Type B pancreatic cell (in vitro differentiated cells): ENCODE measurements around the gene ADAMTS9. TPM values are rescaled to one million over a fixed set of nuclear protein-coding genes. Genes with fewer than 3 reads are reported as not detected.
A peak's percentile ranks its signal among the peaks of the same experiment; 100 is the strongest.

Source experiments
- DNase-seq: peaks from one replicate; pipeline ENCODE4 v3.0.0; 2021; ENCODE audit warnings: mixed read lengths; ENCODE audit not compliant: unreplicated experiment; ENCODE audit errors: extremely low spot score
- H3K27ac Mint-ChIP-seq: 2 replicates; pipeline ENCODE4 v1.8.0; 2021; ENCODE audit warnings: mild to moderate bottlenecking, mixed read lengths
- H3K27me3 Mint-ChIP-seq: 2 replicates; pipeline ENCODE4 v1.8.0; 2021; ENCODE audit warnings: mixed read lengths
- H3K36me3 Mint-ChIP-seq: 2 replicates; pipeline ENCODE4 v1.8.0; 2021; ENCODE audit warnings: mixed read lengths
- H3K4me1 Mint-ChIP-seq: one replicate; pipeline ENCODE4 v1.8.0; 2021; ENCODE audit warnings: mixed read lengths; ENCODE audit not compliant: unreplicated experiment
- H3K4me3 Mint-ChIP-seq: 2 replicates; pipeline ENCODE4 v1.8.0; 2021; ENCODE audit warnings: mild to moderate bottlenecking, mixed read lengths
- H3K9me3 Mint-ChIP-seq: 2 replicates; pipeline ENCODE4 v1.8.0; 2021; ENCODE audit warnings: mixed read lengths
- total RNA-seq: library from RNA; stranded (reverse); gene quantifications from 2 replicates; pipeline ENCODE4 v1.2.1, GENCODE V29; 2021; ENCODE audit warnings: low replicate concordance
- TF ChIP-seq, protein P1 (sequence below): fragments of 200-600 bp; sonication (generic); conservative IDR thresholded peaks from 2 replicates; pipeline ENCODE4 v1.5.0; 2021; ENCODE audit warnings: antibody characterized with exemption, mild to moderate bottlenecking

The ADAMTS9 gene
- total RNA-seq, 1 donor from 2014 or later = 34.9 TPM

DNA sequence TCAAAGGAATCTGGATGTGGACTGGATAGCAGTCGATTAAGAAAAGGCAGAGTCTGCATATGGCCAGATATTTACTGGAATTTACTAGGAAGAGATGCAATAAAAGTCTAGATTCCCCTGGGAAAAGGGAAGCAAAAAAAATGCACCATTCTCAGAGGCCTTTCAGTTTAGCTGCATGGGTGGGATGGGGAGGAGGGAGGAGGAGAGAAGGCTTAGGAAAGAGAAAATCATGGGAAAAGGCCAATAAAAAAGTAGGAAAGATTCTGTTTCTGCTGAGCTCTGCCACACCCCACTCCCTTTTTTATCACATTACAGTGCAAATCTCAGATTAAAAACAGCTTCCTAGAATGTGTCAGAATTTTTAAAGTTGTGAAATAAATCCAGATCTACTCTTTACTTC lies 103.6 kb downstream of the ADAMTS9 start:
- TF ChIP-seq, protein P1, sequence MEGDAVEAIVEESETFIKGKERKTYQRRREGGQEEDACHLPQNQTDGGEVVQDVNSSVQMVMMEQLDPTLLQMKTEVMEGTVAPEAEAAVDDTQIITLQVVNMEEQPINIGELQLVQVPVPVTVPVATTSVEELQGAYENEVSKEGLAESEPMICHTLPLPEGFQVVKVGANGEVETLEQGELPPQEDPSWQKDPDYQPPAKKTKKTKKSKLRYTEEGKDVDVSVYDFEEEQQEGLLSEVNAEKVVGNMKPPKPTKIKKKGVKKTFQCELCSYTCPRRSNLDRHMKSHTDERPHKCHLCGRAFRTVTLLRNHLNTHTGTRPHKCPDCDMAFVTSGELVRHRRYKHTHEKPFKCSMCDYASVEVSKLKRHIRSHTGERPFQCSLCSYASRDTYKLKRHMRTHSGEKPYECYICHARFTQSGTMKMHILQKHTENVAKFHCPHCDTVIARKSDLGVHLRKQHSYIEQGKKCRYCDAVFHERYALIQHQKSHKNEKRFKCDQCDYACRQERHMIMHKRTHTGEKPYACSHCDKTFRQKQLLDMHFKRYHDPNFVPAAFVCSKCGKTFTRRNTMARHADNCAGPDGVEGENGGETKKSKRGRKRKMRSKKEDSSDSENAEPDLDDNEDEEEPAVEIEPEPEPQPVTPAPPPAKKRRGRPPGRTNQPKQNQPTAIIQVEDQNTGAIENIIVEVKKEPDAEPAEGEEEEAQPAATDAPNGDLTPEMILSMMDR = no peak
- Mint-ChIP-seq H3K27me3 (peaks cover 4% of the 10 kb centered on the region), H3K4me3 (no peak overlapping the region), H3K4me1 (peaks cover 28% of the 10 kb centered on the region), H3K27ac (no peak overlapping the region), H3K36me3 (peaks cover 3% of the 10 kb centered on the region), H3K9me3 (peaks cover 3% of the 10 kb centered on the region)
- DNase-seq = no peak

DNA sequence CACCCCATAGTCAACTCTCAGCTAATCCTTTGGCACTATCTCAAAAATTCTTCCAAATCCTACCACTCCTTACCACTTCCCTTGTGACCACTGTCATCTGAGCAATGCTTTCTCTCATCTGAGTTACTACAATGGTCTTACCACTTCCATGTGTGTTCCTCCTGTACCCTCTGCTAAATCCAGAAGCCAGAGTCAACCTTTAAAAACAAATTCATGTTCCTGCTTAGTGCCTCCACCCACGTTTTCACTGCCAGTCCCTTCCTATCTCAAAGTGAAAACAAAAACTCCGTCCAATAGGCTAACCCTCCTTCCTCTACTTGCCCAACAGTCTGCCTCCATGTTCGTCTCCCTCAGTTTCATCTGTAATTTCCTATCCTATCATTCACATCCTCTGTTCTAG lies 109.0 kb downstream of the ADAMTS9 start:
- H3K4me3 Mint-ChIP-seq = no peak overlapping the region
- H3K4me1 Mint-ChIP-seq = peaks cover 3% of the 10 kb centered on the region
- DNase-seq = no peak
- H3K27ac Mint-ChIP-seq = no peak overlapping the region
- TF ChIP-seq, protein P1 = no peak
- H3K9me3 Mint-ChIP-seq = no peaks in the 10 kb centered on the region
- no peaks in the 10 kb centered on the region for H3K36me3 Mint-ChIP-seq
- no peaks in the 10 kb centered on the region for H3K27me3 Mint-ChIP-seq

DNA sequence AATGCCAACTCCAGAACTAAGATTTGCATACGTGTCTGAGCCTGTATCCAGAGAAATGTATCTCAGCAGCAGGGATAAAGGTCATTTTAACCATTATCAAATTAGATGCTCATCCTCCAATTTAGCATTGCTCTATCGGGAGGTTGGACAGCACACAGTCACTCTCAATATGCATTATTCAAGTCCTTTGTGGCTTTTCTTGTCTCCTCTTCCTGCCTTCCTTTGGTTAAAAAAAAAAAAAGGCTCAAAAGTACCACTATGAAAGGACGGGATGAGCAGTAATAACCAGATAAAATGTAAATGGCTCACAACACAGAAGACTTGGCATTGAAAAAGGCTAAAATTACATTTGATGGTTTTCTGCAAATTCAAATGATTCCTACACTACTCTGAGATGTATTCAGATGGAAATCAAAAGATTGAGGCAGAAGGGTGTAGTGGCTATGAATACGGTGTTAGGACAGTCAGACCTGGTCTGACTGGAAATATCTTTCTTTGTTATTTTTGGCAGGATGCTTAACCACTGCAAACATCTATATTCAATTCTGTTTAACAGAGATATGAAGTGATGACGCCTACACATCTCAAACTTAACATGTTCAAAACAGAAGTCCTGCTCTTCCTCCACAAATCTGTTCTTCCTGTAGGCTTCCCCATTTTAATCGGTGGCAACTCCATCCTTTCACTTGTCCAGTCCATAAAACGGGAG lies 109.6 kb downstream of the ADAMTS9 start:
- Mint-ChIP-seq H3K27me3 (no peaks in the 10 kb centered on the region), H3K4me3 (no peak overlapping the region), H3K36me3 (no peaks in the 10 kb centered on the region), H3K4me1 (no peaks in the 10 kb centered on the region), H3K27ac (no peak overlapping the region), H3K9me3 (no peaks in the 10 kb centered on the region)
- DNase-seq = no peak
- TF ChIP-seq, protein P1 = no peak

DNA sequence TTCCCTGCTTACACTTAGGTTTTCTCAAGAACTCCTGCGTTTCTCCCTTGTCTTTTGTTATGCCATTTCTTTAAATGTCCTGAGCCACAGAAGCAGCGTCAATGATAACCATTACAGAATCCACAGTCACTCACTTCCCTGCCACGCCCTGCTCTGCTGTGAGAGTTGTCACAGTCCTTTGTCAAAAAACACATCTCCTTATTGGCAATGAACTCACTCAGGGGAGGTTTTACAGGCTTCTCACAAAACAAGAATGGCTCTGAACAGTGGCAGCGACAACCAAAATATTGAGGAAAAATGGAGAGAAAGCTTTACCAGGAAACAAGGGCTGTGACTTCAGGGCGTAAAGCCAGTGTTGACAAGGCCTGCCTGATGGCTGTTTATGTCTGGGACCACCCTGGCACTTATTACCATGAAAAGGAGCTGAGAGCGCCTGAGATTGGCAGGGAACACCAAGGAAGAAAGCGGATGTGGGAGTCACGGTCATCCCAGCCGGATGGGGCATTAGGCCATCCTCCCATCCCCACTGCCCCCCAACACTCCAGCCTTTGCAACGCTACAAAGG lies 111.5 kb downstream of the ADAMTS9 start:
- Mint-ChIP-seq H3K4me3 (no peak overlapping the region), H3K27me3 (no peaks in the 10 kb centered on the region), H3K9me3 (peaks cover 4% of the 10 kb centered on the region), H3K36me3 (no peaks in the 10 kb centered on the region), H3K27ac (no peak overlapping the region), H3K4me1 (no peaks in the 10 kb centered on the region)
- TF ChIP-seq, protein P1 = no peak
- DNase-seq = no peak

DNA sequence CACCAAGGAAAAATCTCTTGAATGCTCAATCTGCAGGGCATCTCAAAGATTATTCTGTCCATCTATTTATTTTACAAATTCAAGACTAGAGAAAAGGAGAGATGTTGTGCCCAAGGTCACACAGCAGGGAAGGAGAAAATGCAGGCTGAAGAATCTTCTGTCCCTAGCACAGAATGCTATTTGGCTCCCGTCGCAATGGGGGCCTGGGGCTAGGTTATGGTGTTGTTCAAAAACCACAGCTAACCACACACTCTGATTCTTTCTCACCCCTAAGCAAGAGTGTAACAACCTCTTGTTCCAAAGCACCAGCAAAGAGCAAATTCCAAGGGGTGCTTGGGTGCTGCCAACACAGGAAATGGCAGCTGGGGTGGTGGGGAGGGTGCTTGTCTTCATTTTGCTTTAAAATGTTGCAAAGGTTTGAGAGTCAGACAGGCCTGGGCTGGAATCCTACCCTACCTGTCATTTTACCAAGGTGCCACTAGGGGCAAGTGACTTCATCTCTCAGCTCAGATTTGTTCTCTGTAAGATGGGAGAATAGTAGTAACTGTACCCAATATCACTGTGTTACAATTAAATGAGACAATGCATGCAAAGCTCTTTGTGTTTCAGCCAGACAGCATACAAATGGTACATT lies 112.5 kb downstream of the ADAMTS9 start:
- H3K4me3 Mint-ChIP-seq = no peak overlapping the region
- H3K27me3 Mint-ChIP-seq = no peaks in the 10 kb centered on the region
- H3K36me3 Mint-ChIP-seq = no peaks in the 10 kb centered on the region
- no peak for DNase-seq
- TF ChIP-seq, protein P1 = peak; percentile 73
- H3K9me3 Mint-ChIP-seq = peaks cover 4% of the 10 kb centered on the region
- H3K27ac Mint-ChIP-seq = no peak overlapping the region
- no peaks in the 10 kb centered on the region for H3K4me1 Mint-ChIP-seq
